ENCODE measurements around the gene NDRG4. TPM values are rescaled to one million over a fixed set of nuclear protein-coding genes. Genes with fewer than 3 reads are reported as not detected.

The NDRG4 gene
- total and polyA plus RNA-seq, 2 experiments from 2014 or later = 16.3 to 32.1 TPM

- no peak for TF ChIP-seq STAT1 (IDR thresholded peaks at IDR 0.05; ENCODE audit: unreplicated experiment)
- no peak for TF ChIP-seq EZH2phosphoT487 (IDR thresholded peaks at IDR 0.05; ENCODE audit: unreplicated experiment)
- TF ChIP-seq ZNF114 (CRISPR knock-in tag; IDR thresholded peaks at IDR 0.05) = no peak
- no peak for TF ChIP-seq ETS1 (IDR thresholded peaks at IDR 0.05)
- no peak for TF ChIP-seq CTCF (conservative IDR thresholded peaks at IDR 0.05; ENCODE audit: low read depth in 2 of 2)
Measured at GRCh38 chr16:58536278-58536677, 36.3 kb downstream of the NDRG4 start (continued).

GRCh38 chr16:58537124-58537906 is 37.4 kb downstream of the NDRG4 start:
- no peaks in the 10 kb centered on the region for H3K4me1 Mint-ChIP-seq
- H3K27ac ChIP-seq (ENCODE audit: low read depth) = no peak overlapping the region
- H3K27me3 ChIP-seq (ENCODE audit: insufficient read depth) = no peaks in the 10 kb centered on the region
- no peaks in the 10 kb centered on the region for H3K9me3 Mint-ChIP-seq
- no peaks in the 10 kb centered on the region for H3K9me2 ChIP-seq (ENCODE audit: insufficient read depth)
- H3K4me3 ChIP-seq = no peak overlapping the region
- no peaks in the 10 kb centered on the region for H3K79me2 ChIP-seq (replicated peaks; ENCODE audit: insufficient read depth)
- peaks cover 96% of the 10 kb centered on the region for H3K36me3 Mint-ChIP-seq (ENCODE audit: low read depth)
- DNase-seq (ENCODE audit: low spot score) (no peak), ATAC-seq (no peak)
- no peak overlapping the region for H3K4me3 Mint-ChIP-seq
- TF ChIP-seq EZH2 (IDR thresholded peaks at IDR 0.05; ENCODE audit: low read depth, unreplicated experiment) = no peak
- TF ChIP-seq CTCF (conservative IDR thresholded peaks at IDR 0.05; ENCODE audit: low read depth in 2 of 2) = no peak
- TF ChIP-seq STAT1 (IDR thresholded peaks at IDR 0.05; ENCODE audit: unreplicated experiment) = no peak
- no peak for TF ChIP-seq ZNF331 (CRISPR knock-in tag; IDR thresholded peaks at IDR 0.05; ENCODE audit: low read depth)
- no peak for TF ChIP-seq REST (IDR thresholded peaks at IDR 0.05; ENCODE audit: unreplicated experiment)
- TF ChIP-seq ZNF114 (CRISPR knock-in tag; IDR thresholded peaks at IDR 0.05) = no peak
- H3K36me3 ChIP-seq (ENCODE audit: insufficient read depth) = peaks cover 92% of the 10 kb centered on the region
- H3K27ac Mint-ChIP-seq = no peak overlapping the region
- no peaks in the 10 kb centered on the region for H3K4me1 ChIP-seq (ENCODE audit: insufficient read depth)
- H2AFZ ChIP-seq = no peak overlapping the region
- peaks cover 3% of the 10 kb centered on the region; the same call in 1 of the 2 replicates for H3F3A ChIP-seq (replicated peaks; ENCODE audit: low read depth)
- H3K27me3 Mint-ChIP-seq (ENCODE audit: insufficient read depth, low read depth, poor library complexity) = peaks cover 1% of the 10 kb centered on the region
- H4K20me1 ChIP-seq (replicated peaks; ENCODE audit: insufficient read depth) = peaks cover 25% of the 10 kb centered on the region; the same call in 1 of the 2 replicates
- H3K4me2 ChIP-seq = no peak overlapping the region
